ENCODE results near the gene CEP72.
"Not testable (repeated sequence)": the region's sequence is repeated elsewhere in the genome, so short reads cannot be mapped to it uniquely, and the experiment has no call there.

Gene CEP72

DNA sequence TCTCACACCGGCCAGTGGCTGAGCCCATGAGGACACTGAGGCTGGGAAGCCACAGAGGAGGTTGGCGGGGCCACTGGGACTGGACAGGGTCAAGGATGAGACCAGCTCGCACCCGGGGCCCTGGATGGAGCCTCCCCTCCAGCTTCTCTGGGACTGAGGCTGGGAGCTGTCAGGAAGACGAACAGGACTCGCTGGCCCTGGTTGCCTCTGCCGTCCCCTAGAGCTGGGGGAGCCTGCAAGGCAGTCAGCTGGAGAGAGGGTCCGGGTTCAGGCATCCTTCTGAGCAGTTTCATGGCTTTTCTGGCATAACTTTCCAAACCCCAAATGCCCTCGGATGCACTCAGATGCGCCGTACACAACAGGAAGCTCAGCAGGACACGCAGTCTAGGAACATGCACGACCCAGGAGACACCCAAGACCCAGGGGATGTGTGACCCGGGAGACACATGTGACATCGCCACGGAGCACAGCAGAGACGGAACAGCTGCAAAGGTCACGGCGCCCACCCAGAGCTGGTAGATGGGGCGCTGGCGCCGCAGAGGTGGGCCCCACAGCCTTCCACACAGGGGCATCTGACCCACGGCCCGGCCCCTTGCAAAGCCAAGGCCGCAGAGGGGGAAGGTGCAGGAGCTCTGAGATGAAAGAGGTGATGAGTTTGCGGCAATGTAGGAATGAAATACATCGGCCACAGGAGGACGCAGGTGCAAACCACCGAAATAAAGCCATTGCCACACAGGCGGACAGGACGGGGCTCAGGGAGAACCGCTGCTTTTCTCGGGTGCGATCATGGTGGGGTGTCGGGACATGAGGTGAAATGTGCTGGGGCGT, 63.9 kb downstream of the CEP72 start:
- H4K20me1 ChIP-seq (ENCODE audit: insufficient read depth, low read length): peaks cover 25% of the 10 kb centered on the region
- no peaks in the 10 kb centered on the region for H3K9me3 ChIP-seq (ENCODE audit: insufficient read depth, low read length, severe bottlenecking)
- H3K4me3 ChIP-seq (ENCODE audit: low read depth in 1 of 2, low read length in 2 of 2): no peak overlapping the region
- no peaks in the 10 kb centered on the region for H3K27me3 ChIP-seq (ENCODE audit: insufficient read depth, low read length, poor library complexity)
- TF ChIP-seq CTCF (IDR thresholded peaks at IDR 0.05; ENCODE audit: borderline replicate concordance, extremely low read depth, low read length, poor library complexity, severe bottlenecking): no peak
- TF ChIP-seq EZH2 (IDR thresholded peaks at IDR 0.05; ENCODE audit: borderline replicate concordance, low read depth, low read length, severe bottlenecking): no peak
- no peaks in the 10 kb centered on the region for H3K36me3 ChIP-seq (ENCODE audit: insufficient read depth, low read length)
- no peaks in the 10 kb centered on the region for H3K79me2 ChIP-seq (ENCODE audit: insufficient read depth, low read length)
- no peak overlapping the region for H3K4me2 ChIP-seq (ENCODE audit: insufficient read depth, low read length)
- H3K27ac ChIP-seq (ENCODE audit: low read length): no peak overlapping the region
- no peak for ATAC-seq (ENCODE audit: insufficient read depth, low read depth)
- no peak for DNase-seq
- no peak overlapping the region for H3K9ac ChIP-seq (ENCODE audit: low read depth, low read length)
- H2AFZ ChIP-seq (ENCODE audit: low read depth, low read length): no peak overlapping the region
- H3K4me1 ChIP-seq (ENCODE audit: insufficient read depth, low read length): no peaks in the 10 kb centered on the region

DNA sequence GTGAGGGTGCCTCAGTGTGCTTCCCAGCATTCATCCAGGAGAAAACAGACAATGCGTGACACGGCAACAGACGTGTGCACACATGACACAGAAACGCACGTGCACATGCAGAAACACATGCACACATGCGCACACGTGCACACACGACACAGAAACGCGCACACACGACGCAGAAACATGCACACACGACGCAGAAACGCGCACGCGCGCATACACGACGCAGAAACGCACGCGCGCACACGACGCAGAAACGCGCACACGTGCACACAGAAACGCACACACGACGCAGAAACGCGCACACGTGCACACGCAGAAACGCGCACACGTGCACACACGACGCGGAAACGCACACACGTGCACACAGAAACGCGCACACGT, 64.5 kb downstream of the CEP72 start:
- Histone ChIP-seq H3K4me2 (ENCODE audit: insufficient read depth, low read length) (no peak overlapping the region), H3K9me3 (ENCODE audit: insufficient read depth, low read length, severe bottlenecking) (no peaks in the 10 kb centered on the region), H3K9ac (ENCODE audit: low read depth, low read length) (no peak overlapping the region), H3K79me2 (ENCODE audit: insufficient read depth, low read length) (no peaks in the 10 kb centered on the region), H3K27ac (ENCODE audit: low read length) (no peak overlapping the region), H2AFZ (ENCODE audit: low read depth, low read length) (no peak overlapping the region), H3K4me3 (ENCODE audit: low read depth in 1 of 2, low read length in 2 of 2) (no peak overlapping the region), H3K36me3 (ENCODE audit: insufficient read depth, low read length) (no peaks in the 10 kb centered on the region), H4K20me1 (ENCODE audit: insufficient read depth, low read length) (peaks cover 20% of the 10 kb centered on the region), H3K4me1 (ENCODE audit: insufficient read depth, low read length) (no peaks in the 10 kb centered on the region), H3K27me3 (ENCODE audit: insufficient read depth, low read length, poor library complexity) (no peaks in the 10 kb centered on the region)
- TF ChIP-seq EZH2 (IDR thresholded peaks at IDR 0.05; ENCODE audit: borderline replicate concordance, low read depth, low read length, severe bottlenecking) (no peak), CTCF (IDR thresholded peaks at IDR 0.05; ENCODE audit: borderline replicate concordance, extremely low read depth, low read length, poor library complexity, severe bottlenecking) (no peak)
- ATAC-seq (ENCODE audit: insufficient read depth, low read depth) (no peak), DNase-seq (no peak)

GRCh38 chr5:677131-678101, 65.3 kb downstream of the CEP72 start:
- Histone ChIP-seq H3K79me2 (ENCODE audit: insufficient read depth, low read length) (no peaks in the 10 kb centered on the region), H3K4me2 (ENCODE audit: insufficient read depth, low read length) (no peak overlapping the region), H3K36me3 (ENCODE audit: insufficient read depth, low read length) (no peaks in the 10 kb centered on the region), H3K9me3 (ENCODE audit: insufficient read depth, low read length, severe bottlenecking) (no peaks in the 10 kb centered on the region), H3K27me3 (ENCODE audit: insufficient read depth, low read length, poor library complexity) (no peaks in the 10 kb centered on the region), H3K9ac (ENCODE audit: low read depth, low read length) (no peak overlapping the region), H4K20me1 (ENCODE audit: insufficient read depth, low read length) (peaks cover 17% of the 10 kb centered on the region), H3K4me1 (ENCODE audit: insufficient read depth, low read length) (no peaks in the 10 kb centered on the region), H3K4me3 (ENCODE audit: low read depth in 1 of 2, low read length in 2 of 2) (no peak overlapping the region), H2AFZ (ENCODE audit: low read depth, low read length) (no peak overlapping the region), H3K27ac (ENCODE audit: low read length) (no peak overlapping the region)
- no peak for ATAC-seq (ENCODE audit: insufficient read depth, low read depth)
- DNase-seq: no peak
- no peak for TF ChIP-seq EZH2 (IDR thresholded peaks at IDR 0.05; ENCODE audit: borderline replicate concordance, low read depth, low read length, severe bottlenecking)
- no peak for TF ChIP-seq CTCF (IDR thresholded peaks at IDR 0.05; ENCODE audit: borderline replicate concordance, extremely low read depth, low read length, poor library complexity, severe bottlenecking)

- not testable (repeated sequence) for H3K27me3 ChIP-seq (ENCODE audit: insufficient read depth, low read length, poor library complexity); H3K4me1 ChIP-seq (ENCODE audit: insufficient read depth, low read length); H2AFZ ChIP-seq (ENCODE audit: low read depth, low read length); H3K36me3 ChIP-seq (ENCODE audit: insufficient read depth, low read length); H3K4me2 ChIP-seq (ENCODE audit: insufficient read depth, low read length); H3K4me3 ChIP-seq (ENCODE audit: low read depth in 1 of 2, low read length in 2 of 2); H3K79me2 ChIP-seq (ENCODE audit: insufficient read depth, low read length); H3K27ac ChIP-seq (ENCODE audit: low read length); H3K9me3 ChIP-seq (ENCODE audit: insufficient read depth, low read length, severe bottlenecking); ATAC-seq (ENCODE audit: insufficient read depth, low read depth); DNase-seq; H3K9ac ChIP-seq (ENCODE audit: low read depth, low read length)
- H4K20me1 ChIP-seq (ENCODE audit: insufficient read depth, low read length): peaks cover 13% of the 10 kb centered on the region
Measured at GRCh38 chr5:678521-678920, 66.4 kb downstream of the CEP72 start.

GRCh38 chr5:679166-679895, 67.2 kb downstream of the CEP72 start:
- H3K4me3 ChIP-seq (ENCODE audit: low read depth in 1 of 2, low read length in 2 of 2); H3K9me3 ChIP-seq (ENCODE audit: insufficient read depth, low read length, severe bottlenecking): not testable (repeated sequence)

More at GRCh38 chr5:679166-679895, 67.2 kb downstream of the CEP72 start:
- not testable (repeated sequence) for H3K4me2 ChIP-seq (ENCODE audit: insufficient read depth, low read length); ATAC-seq (ENCODE audit: insufficient read depth, low read depth); DNase-seq; H3K79me2 ChIP-seq (ENCODE audit: insufficient read depth, low read length); H3K36me3 ChIP-seq (ENCODE audit: insufficient read depth, low read length); H3K27ac ChIP-seq (ENCODE audit: low read length); H3K27me3 ChIP-seq (ENCODE audit: insufficient read depth, low read length, poor library complexity); H3K4me1 ChIP-seq (ENCODE audit: insufficient read depth, low read length); H4K20me1 ChIP-seq (ENCODE audit: insufficient read depth, low read length); H2AFZ ChIP-seq (ENCODE audit: low read depth, low read length); H3K9ac ChIP-seq (ENCODE audit: low read depth, low read length)
